Progenitor cell of endocrine pancreas (in vitro differentiated cells): Measurements from ENCODE around the gene SCNM1. TPM values are rescaled to one million over a fixed set of nuclear protein-coding genes. Genes with fewer than 3 reads are reported as not detected.

Experiments used
- DNase-seq: peaks from one replicate; pipeline ENCODE4 v3.0.0; 2021; ENCODE audit warnings: low spot score; ENCODE audit not compliant: unreplicated experiment
- H3K27ac Mint-ChIP-seq: 2 replicates; pipeline ENCODE4 v1.8.0; 2021; ENCODE audit warnings: mild to moderate bottlenecking, moderate library complexity, mixed read lengths
- H3K27me3 Mint-ChIP-seq: 2 replicates; pipeline ENCODE4 v1.8.0; 2021; ENCODE audit warnings: mixed read lengths
- H3K36me3 Mint-ChIP-seq: 2 replicates; pipeline ENCODE4 v1.8.0; 2022; ENCODE audit warnings: mixed read lengths; ENCODE audit not compliant: insufficient read depth
- H3K4me1 Mint-ChIP-seq: 2 replicates; pipeline ENCODE4 v1.8.0; 2021; ENCODE audit warnings: low read depth, mixed read lengths
- H3K4me3 Mint-ChIP-seq: 2 replicates; pipeline ENCODE4 v1.8.0; 2021; ENCODE audit warnings: low read depth, mild to moderate bottlenecking, moderate library complexity, mixed read lengths
- H3K9me3 Mint-ChIP-seq: 2 replicates; pipeline ENCODE4 v1.8.0; 2021; ENCODE audit warnings: low read depth, mixed read lengths
- total RNA-seq: library from RNA; stranded (reverse); gene quantifications from 2 replicates; pipeline ENCODE4 v1.2.1, GENCODE V29; 2021
- TF ChIP-seq, protein P1 (sequence below): fragments of 200-600 bp; sonication (generic); IDR thresholded peaks from one replicate; pipeline ENCODE4 v1.5.0; 2021; ENCODE audit warnings: antibody characterized with exemption, mild to moderate bottlenecking; ENCODE audit not compliant: unreplicated experiment

The SCNM1 gene
- total RNA-seq, 1 donor from 2014 or later: 52.0 TPM

- H3K27ac Mint-ChIP-seq: no peak overlapping the region
These were observed 30.2 kb upstream of the SCNM1 start for GRCh38 chr1:151135433-151136385.

DNA sequence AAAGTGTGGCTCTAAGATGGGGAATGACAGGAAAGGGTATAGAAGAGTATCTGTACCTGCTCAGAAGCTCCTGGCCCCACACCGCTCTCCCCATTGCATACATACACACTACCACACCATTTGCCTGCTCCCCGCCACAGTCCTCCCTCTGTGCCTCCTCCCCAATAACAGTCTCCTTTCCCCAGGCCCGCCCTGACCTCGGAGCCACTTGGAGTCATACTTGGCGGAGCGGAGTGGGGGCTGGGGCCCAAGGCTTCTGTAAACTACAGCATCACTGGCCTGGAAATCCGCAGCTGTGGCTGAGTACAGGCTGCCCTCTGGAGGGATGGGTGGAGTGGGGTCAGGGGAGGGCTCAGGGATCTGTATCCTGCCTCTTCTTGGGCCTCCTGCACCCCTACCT is 28.2 kb upstream of the SCNM1 start:
- H3K4me1 Mint-ChIP-seq: no peaks in the 10 kb centered on the region
- no peak overlapping the region for H3K27ac Mint-ChIP-seq
- H3K36me3 Mint-ChIP-seq: peaks cover 28% of the 10 kb centered on the region
- no peak overlapping the region for H3K4me3 Mint-ChIP-seq
- H3K27me3 Mint-ChIP-seq: peaks cover 22% of the 10 kb centered on the region
- TF ChIP-seq, protein P1, sequence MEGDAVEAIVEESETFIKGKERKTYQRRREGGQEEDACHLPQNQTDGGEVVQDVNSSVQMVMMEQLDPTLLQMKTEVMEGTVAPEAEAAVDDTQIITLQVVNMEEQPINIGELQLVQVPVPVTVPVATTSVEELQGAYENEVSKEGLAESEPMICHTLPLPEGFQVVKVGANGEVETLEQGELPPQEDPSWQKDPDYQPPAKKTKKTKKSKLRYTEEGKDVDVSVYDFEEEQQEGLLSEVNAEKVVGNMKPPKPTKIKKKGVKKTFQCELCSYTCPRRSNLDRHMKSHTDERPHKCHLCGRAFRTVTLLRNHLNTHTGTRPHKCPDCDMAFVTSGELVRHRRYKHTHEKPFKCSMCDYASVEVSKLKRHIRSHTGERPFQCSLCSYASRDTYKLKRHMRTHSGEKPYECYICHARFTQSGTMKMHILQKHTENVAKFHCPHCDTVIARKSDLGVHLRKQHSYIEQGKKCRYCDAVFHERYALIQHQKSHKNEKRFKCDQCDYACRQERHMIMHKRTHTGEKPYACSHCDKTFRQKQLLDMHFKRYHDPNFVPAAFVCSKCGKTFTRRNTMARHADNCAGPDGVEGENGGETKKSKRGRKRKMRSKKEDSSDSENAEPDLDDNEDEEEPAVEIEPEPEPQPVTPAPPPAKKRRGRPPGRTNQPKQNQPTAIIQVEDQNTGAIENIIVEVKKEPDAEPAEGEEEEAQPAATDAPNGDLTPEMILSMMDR: no peak
- no peaks in the 10 kb centered on the region for H3K9me3 Mint-ChIP-seq
- no peak for DNase-seq

More at GRCh38 chr1:151135433-151136385, 30.2 kb upstream of the SCNM1 start:
- Mint-ChIP-seq H3K36me3 (peaks cover 28% of the 10 kb centered on the region), H3K4me3 (no peak overlapping the region), H3K27me3 (peaks cover 37% of the 10 kb centered on the region), H3K9me3 (no peaks in the 10 kb centered on the region), H3K4me1 (peaks cover 8% of the 10 kb centered on the region)
- TF ChIP-seq, protein P1: peak; percentile 12
- no peak for DNase-seq

DNA sequence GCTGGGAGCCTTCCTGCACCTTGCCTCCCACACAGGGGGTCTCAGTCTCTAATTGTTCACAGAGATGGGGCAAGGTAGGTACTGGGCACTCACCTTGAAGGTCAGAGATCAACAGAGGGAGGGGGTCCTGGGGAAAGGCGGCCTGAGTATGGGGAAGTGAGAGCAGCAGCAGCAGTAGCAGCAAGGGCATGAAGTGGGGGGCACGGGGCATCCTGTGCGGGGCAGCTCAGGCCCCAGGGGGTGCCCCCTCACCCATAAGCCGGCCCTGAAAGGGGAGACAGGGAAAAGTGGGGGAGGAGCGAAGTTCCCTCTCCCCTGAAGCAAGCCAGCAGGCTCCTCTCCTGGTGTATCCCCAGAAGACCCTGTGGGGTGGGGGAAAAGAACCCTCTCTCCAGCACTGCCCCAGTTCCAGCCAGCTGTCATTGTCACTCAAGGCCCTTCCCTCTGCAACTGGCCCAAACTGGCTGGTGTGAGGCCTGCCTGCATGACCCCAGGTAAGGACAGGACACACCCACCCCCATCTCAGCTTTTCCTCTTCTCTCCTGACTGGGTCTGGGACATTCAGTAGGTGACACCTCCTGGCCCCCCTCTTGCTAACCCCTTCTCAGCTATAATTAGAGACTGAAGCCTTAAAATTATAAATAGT is 23.4 kb upstream of the SCNM1 start:
- Mint-ChIP-seq H3K4me3 (no peak overlapping the region), H3K27ac (no peak overlapping the region), H3K4me1 (peaks cover 10% of the 10 kb centered on the region), H3K36me3 (peaks cover 2% of the 10 kb centered on the region), H3K27me3 (peaks cover 6% of the 10 kb centered on the region), H3K9me3 (no peaks in the 10 kb centered on the region)
- TF ChIP-seq, protein P1: no peak
- no peak for DNase-seq

DNA sequence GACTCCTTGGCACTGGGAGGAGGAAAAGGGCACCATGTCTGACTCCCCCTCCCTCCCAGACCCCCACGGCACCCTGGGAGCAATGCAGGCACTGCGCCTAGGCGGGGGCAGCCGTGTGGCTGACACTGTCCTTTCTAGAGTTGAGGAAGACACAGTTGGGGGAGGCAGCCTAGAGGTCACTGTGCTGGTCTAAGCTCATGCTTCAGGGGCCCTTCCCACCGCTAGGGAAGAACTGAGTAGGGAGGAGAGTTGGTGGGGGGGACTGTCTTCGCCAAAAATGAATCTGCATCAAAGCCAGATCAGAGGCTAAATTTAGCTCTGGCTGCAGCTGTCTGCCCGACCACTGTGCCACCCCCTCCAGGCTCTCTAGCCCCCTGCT is 22.9 kb upstream of the SCNM1 start:
- Mint-ChIP-seq H3K4me3 (no peak overlapping the region), H3K9me3 (no peaks in the 10 kb centered on the region), H3K4me1 (peaks cover 10% of the 10 kb centered on the region), H3K27ac (no peak overlapping the region), H3K36me3 (peaks cover 3% of the 10 kb centered on the region), H3K27me3 (peaks cover 11% of the 10 kb centered on the region)
- TF ChIP-seq, protein P1: no peak
- DNase-seq: no peak

DNA sequence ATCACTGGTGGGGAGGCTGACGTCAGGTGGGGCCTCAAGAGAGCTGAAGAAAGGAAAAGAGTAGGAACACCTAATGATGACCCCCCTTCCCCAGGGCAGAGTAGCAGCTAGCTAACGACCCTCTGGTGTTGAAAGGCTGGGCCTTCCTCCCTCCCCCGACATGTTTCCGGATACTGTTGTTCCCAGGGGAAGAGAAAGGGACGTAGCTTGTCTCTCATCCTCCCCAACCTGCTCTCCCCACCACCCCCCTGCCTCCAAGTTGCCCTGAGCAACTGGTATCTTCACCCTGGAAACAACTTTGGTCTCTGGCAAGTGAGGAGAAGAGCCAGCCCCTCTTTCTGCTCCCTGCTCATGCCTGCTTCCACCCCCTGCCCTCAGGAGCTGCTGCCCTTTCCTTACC is 22.0 kb upstream of the SCNM1 start:
- TF ChIP-seq, protein P1: no peak
- Mint-ChIP-seq H3K4me3 (no peak overlapping the region), H3K9me3 (no peaks in the 10 kb centered on the region), H3K27ac (no peak overlapping the region), H3K27me3 (peaks cover 16% of the 10 kb centered on the region), H3K36me3 (peaks cover 3% of the 10 kb centered on the region), H3K4me1 (peaks cover 10% of the 10 kb centered on the region)
- DNase-seq: no peak
